ENCODE data around the gene OTOGL. TPM values are rescaled to one million over a fixed set of nuclear protein-coding genes. Genes with fewer than 3 reads are reported as not detected.
"Not testable (repeated sequence)": the region's sequence is repeated elsewhere in the genome, so short reads cannot be mapped to it uniquely, and the experiment has no call there.

OTOGL gene
- total RNA-seq, 1 experiment from 2014 or later = 0.34 TPM

DNA sequence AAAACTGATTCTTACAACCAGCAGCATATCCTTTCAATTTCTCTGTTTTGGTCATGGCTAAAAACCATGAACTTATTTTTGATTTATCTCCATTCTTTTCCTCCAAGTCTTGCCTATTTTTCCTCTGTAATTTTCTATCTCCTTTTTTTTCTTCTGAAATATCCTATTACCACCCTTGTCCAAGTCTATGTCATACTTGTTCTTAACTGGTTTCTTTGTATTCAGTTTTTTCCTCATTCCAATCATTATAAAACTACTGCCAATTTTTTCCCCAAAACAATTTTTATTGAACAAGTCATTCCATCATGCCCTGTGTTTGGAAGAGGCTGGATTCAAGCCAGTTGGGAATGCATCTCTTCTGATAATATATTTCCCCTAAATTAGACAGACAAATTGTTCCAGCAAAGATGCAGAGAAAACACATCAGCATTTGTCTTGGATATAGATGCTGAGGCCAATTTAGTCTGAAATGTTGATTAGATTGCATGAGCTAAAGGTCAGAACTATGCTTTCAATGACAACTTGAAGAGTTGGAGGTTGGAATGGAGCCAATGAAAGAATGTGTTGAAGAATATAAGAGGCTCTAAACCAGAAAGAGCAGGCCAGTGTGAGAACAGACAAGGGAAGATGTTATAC is 30.7 kb downstream of the OTOGL start:
- DNase-seq (ENCODE audit: low read depth) = no peak

DNA sequence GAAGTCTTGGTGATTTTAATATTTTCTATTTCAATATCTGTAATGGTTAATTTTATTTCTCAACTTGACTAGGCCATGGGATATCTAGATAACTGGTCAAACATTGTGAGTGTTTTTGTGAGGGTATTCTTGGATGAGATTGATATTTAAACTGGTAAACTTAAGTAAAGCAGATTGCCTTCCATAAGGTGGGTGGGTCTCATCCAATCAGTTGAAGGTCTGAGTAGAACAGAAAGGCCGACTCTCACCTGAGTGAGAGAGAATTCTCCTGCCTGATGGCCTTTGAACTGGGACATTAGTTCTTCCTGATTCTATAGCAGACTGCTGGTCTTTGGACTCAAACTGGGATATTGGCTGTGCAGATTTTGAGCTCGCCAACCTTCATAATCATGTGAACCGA is 36.3 kb downstream of the OTOGL start:
- no peak for DNase-seq (ENCODE audit: low read depth)

DNA sequence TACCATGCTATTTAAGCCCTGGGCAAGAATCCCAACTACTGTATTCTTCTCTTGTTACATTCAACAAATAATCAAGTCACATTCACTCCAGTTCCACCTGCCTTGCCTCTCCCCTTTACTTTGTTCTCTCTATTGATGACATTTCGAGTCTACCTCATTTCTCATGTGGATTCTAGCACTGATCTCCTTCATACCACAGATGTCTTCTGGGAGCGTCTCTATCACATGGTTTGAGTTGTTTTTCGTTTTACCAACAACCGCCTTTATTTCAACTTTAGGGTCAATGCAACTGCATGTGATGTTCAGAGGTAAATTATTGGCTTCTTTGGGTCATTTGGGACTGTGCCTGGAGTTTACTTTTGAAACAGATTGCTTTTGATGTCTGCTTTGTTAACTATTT is 40.7 kb downstream of the OTOGL start:
- DNase-seq (ENCODE audit: low read depth) = no peak

GRCh38 chr12:80142640-80143039 is 43.3 kb downstream of the OTOGL start:
- DNase-seq (ENCODE audit: low read depth) = no peak

GRCh38 chr12:80143537-80143936 is 44.2 kb downstream of the OTOGL start:
- no peak for DNase-seq (ENCODE audit: low read depth)

- DNase-seq (ENCODE audit: low read depth) = not testable (repeated sequence)
These were observed 50.4 kb downstream of the OTOGL start for GRCh38 chr12:80149547-80150313.

GRCh38 chr12:80151131-80151530 is 51.8 kb downstream of the OTOGL start:
- DNase-seq (ENCODE audit: low read depth) = no peak

DNA sequence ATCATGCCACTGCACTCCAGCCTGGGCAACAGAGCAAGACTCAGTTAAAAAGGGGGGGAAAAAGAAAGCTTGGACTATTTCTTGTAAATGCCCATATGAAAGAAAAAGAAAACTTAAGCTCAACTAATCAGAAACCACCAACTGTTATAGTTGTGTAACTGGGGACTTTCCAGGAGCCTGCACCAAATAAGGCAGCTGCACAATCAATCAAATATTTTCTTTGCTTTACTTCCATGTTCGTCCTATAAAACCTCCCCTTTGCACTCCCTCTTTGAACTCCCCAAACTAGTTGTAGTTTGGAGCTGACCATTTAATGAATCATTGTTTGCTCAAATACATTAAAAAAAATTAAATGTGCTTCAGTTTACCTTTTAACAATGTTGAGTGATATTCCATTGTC is 54.9 kb downstream of the OTOGL start:
- DNase-seq (ENCODE audit: low read depth) = peak; percentile 49

GRCh38 chr12:80156306-80156705 is 57.0 kb downstream of the OTOGL start:
- no peak for DNase-seq (ENCODE audit: low read depth)

GRCh38 chr12:80157645-80158044 is 58.3 kb downstream of the OTOGL start:
- no peak for DNase-seq (ENCODE audit: low read depth)

- DNase-seq (ENCODE audit: low read depth) = no peak
These were observed 62.3 kb downstream of the OTOGL start for GRCh38 chr12:80161612-80162011.

DNA sequence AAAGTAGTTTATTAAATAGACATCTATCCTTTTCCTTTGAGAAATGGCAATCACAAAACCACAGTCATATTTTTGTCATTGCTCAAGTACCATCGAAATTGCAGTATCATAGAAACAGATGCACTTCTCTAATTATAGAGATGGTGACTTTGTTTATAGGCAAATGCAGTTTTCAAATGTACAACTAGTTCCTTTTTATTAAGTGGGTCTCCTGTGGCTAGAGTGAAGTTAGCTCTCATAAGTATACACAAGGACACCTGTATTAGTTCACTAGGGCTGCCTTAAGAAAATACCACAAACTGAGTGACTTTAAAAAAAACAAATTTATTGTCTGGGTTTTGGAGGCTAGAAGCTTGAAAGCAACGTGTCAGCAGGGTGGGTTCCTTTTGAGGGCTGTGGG is 62.8 kb downstream of the OTOGL start:
- DNase-seq (ENCODE audit: low read depth) = no peak

GRCh38 chr12:80165746-80166145 is 66.4 kb downstream of the OTOGL start:
- no peak for DNase-seq (ENCODE audit: low read depth)

DNA sequence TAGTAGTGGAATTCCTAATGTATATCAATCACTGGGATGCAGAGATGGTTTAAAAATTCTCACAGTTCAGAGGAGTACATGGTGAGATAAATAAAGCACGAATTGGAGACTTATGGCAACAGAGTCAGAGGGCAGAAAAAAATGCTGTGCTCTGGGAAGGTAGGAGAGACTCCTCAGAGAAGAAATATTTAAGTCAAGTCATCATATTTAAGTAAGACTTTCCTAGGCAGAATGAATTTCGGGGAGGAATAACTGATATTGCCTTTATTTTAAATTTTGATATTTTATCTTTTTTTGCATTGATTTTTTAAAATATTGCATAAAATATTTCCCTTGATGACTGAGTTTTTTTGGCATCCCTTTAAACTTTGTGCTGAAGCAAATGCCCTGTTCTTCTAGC is 67.4 kb downstream of the OTOGL start:
- DNase-seq (ENCODE audit: low read depth) = no peak

DNA sequence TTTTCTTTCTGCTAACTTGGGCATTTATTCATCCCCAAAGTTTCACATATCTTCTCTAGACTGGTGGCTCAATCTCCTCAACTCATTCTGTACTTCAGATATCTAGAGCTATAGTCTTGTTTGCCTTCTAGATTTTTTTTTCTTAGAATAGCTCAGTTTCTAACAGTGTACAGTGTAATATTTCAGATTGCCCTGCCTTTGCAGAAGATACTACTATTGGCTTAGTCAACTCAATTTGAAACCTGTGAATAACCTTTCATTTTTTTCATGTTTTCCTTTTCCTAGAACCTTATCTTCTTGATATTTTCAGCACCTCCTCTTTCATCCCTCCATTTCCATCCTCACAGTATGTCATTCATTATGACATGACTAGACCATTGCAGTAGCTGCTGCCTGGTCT is 69.6 kb downstream of the OTOGL start:
- DNase-seq (ENCODE audit: low read depth) = no peak

DNA sequence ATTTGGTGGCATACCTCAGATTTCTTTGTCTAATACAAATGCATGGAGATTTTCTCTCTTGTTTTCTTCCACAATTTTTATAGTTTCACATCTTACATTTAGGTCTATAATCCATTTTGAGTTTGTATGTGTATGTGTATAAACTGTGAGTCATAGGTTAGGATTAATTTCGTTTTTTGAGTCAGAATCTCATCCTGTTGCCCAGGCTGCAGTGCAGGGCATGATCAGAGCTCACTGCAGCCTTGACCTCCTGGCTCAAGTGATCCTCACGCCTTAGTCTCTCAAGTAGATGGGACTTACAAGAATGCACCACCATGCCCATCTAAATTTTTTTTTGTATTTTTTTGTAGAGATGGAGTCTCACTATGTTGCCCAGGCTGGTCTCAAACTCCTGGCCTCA is 71.6 kb downstream of the OTOGL start:
- DNase-seq (ENCODE audit: low read depth) = peak; percentile 19

DNA sequence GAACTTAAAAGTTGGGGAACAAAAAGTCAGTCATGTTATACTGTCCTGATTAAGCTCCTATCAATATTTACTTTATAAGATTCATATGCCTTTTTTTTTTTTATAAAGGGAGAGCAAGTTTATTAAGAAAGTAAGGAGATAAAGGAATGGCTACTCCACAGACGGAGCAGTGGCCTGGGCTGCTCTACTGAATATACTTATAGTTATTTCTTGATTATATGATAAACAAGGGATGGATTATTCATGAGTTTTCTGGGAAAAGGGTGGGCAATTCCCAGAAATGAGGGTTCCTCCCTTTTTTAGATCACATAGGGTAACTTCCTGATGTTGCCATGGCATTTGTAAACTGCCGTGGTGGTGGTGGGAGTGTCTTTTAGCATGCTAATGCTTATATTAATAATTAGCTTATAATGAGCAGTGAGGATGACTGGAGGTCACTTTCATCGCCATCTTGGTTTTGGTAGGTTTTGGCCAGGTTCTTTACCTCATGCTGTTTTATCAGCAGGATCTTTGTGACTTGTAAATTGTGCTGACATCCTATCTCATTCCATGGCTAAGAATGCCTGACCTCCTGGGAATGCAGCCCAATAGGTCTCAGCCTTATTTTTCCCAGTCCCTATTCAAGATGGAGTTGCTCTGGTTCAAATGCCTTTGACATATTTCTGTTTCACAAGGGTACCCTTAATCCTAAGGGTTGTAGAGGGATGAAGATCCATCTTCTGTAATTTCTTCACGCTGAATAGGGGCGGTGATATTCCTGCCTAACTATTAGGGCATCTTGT is 73.9 kb downstream of the OTOGL start:
- no peak for DNase-seq (ENCODE audit: low read depth)

DNA sequence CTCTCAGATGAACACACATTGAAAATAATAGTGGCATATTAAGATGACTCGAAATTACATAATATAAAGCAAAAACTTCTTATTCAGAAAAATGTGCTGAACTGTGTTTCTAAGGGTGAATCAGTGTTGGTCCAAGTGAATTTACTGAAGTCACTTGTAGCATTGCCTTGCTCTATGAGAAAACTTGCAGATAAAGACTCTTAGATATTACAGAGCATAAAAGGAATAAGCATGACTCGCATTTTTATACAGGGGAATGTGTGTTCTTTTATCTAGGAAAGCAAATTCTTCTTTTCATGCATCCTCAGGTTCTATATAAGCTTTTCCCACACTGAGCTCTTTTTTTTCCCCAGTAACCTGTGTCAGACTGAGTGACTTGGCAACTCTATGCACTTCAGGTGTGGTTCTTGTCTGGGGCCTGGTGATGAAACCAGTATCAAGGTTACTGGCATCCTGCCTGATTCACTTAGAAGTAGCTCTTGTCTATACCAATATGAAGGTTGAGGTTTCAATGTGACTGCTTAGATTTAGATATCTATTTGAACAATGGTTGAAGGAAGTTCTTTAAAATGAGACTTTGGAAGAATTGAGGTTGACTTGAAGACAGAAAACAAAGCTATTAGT is 76.1 kb downstream of the OTOGL start:
- DNase-seq (ENCODE audit: low read depth) = peak; percentile 31

DNA sequence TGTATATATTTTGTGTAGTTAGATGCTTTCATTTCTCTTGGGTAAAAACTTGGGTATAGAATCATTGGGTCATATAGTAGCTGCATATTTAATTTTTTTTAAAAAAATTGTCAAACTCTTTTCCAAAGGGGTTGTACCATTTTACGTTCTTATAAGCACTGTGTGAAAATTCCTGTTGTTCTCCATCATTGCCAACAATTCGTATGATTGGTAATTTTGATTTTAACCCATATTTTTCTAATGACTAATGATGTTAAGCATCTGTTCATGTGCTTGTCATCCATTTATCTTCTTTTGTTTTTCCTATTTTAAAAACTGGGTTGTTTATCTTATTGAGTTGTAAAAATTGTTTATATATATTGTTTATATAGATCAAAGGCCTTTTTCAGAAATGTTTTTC is 77.4 kb downstream of the OTOGL start:
- peak; percentile 81 for DNase-seq (ENCODE audit: low read depth)

DNA sequence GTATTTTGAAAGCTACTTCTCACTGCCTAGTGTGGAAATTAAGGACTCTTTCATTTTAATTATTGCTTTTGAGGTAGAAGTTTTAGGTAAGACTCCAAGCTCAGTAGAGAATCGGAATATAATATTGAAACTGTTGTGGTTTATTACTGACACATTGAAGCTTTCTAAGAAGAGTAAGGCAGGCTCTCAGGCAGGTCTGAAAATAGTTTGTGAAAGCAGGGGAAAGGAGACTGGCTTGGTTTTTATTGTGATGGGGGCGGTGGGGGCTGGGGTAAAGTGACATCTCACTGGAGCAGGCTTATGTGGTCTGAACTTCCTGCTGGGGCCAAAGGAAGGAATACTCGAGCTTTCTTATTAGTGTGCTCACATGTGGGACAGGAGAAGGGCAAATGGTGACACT is 79.5 kb downstream of the OTOGL start:
- DNase-seq (ENCODE audit: low read depth) = no peak

GRCh38 chr12:80183939-80184338 is 84.6 kb downstream of the OTOGL start:
- no peak for DNase-seq (ENCODE audit: low read depth)

DNA sequence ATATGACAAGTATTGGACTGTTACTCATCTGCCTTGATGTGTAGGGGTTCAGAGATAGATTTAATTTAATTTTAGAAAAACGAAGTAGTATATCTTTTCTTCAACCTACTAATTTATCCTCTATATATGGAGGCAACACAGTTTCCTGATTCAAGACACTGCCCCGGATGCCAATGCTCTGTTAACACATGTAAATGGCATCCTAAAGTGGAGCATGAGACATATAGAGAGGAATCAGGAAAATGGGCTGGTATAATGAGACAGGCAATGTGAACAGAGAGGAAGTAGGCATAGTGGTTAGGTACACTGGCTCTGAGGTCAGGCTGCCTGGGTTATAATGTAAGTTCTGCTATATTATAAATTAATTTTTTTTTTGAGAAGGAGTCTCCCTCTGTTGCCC is 85.6 kb downstream of the OTOGL start:
- no peak for DNase-seq (ENCODE audit: low read depth)

All from LHCN-M2 (cell line).